NCI-H1694 (cell line): ENCODE measurements around the gene ASGR2.

Experiments used
- DNase-seq: peaks from one replicate; lab custom pipeline; 2025; lab: John Stamatoyannopoulos, UW

Gene ASGR2

GRCh38 chr17:7060165-7060891 is 54.3 kb downstream of the ASGR2 start:
- no peak for DNase-seq

- DNase-seq: no peak
Measured at GRCh38 chr17:7058831-7059447, 55.7 kb downstream of the ASGR2 start.

GRCh38 chr17:7056386-7056785 is 58.2 kb downstream of the ASGR2 start:
- no peak for DNase-seq
